GM12864 (cell line): ENCODE data around the gene HID1.
A peak's percentile ranks its signal among the peaks of the same experiment; 100 is the strongest.

ENCODE experiments used
- DNase-seq: peaks from one replicate; pipeline ENCODE4 v3.0.0-alpha.2; 2011; ENCODE audit warnings: low read depth
- H3K4me3 ChIP-seq: 2 replicates; pipeline ENCODE4 v1.5.1; 2011; ENCODE audit warnings: mild to moderate bottlenecking, low read depth, low read length, control low read depth
- TF ChIP-seq, protein P1 (sequence below): IDR thresholded peaks from 2 replicates; pipeline ENCODE4 v1.5.1; 2011; ENCODE audit warnings: low read depth, mild to moderate bottlenecking, moderate library complexity, low read length, control low read depth, inconsistent platforms; ENCODE audit errors: missing control alignments

Gene HID1

GRCh38 chr17:74960570-74961342 is 11.8 kb downstream of the HID1 start:
- no peak overlapping the region for H3K4me3 ChIP-seq
- peak; percentile 52 for DNase-seq
- TF ChIP-seq, protein P1, sequence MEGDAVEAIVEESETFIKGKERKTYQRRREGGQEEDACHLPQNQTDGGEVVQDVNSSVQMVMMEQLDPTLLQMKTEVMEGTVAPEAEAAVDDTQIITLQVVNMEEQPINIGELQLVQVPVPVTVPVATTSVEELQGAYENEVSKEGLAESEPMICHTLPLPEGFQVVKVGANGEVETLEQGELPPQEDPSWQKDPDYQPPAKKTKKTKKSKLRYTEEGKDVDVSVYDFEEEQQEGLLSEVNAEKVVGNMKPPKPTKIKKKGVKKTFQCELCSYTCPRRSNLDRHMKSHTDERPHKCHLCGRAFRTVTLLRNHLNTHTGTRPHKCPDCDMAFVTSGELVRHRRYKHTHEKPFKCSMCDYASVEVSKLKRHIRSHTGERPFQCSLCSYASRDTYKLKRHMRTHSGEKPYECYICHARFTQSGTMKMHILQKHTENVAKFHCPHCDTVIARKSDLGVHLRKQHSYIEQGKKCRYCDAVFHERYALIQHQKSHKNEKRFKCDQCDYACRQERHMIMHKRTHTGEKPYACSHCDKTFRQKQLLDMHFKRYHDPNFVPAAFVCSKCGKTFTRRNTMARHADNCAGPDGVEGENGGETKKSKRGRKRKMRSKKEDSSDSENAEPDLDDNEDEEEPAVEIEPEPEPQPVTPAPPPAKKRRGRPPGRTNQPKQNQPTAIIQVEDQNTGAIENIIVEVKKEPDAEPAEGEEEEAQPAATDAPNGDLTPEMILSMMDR: peak; percentile 96

DNA sequence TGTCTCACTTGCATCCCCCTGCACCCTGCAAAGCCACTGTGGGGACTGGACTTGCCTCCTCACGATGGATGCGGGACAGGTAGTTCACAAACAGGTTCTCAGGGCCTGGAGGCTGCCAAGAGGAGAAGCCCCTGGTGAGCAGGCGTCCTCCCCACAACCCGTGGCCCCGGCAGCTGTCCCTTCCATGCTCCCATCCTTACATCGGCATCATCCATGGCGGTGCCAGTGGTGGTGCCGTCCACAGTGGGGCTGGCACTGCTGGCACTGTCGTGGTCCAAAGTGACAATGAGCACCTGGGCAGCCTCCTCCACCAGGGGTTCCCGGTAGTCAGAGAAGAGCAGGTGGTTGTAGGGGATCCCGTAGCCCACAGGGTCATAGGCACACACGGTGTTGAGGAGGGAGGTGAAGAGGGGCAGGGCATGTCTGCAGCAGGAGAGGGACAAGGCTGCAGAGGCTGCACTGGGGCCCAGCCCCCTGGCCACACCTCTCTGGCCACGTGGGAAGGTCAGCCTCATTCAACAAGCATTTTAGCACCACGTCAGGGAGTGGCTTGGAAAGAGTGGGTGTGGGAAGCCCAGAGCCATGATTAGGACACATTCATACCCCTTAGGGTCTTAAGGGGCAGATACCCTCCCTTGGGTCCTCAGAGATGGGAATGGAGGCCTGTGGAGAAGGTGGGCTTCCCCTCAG is 12.6 kb downstream of the HID1 start:
- H3K4me3 ChIP-seq: no peak overlapping the region
- DNase-seq: no peak
- TF ChIP-seq, protein P1: no peak

- TF ChIP-seq, protein P1: peak; percentile 93
- DNase-seq: no peak
- H3K4me3 ChIP-seq: no peak overlapping the region
Measured at GRCh38 chr17:74957935-74958740, 14.4 kb downstream of the HID1 start.

DNA sequence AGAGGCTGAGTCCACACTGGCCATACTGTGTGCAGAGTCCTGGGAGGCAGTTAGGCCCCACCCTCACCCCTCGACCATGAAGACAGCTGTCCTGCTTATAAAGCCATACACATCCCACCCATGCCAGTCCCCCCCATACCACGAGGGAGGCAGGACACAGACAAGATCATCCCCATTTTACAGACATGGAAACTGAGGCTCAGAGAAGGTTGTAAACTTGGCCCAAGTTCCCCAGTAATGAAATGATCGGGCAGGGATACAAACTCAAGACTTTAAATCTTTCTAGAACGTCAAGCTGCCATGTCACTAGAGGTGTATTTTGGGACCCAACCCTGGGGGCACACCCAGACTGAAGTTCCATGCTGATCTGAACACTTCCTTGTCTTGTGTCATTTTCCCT is 16.5 kb downstream of the HID1 start:
- DNase-seq: no peak
- TF ChIP-seq, protein P1: no peak
- no peak overlapping the region for H3K4me3 ChIP-seq

- H3K4me3 ChIP-seq: no peak overlapping the region
- no peak for DNase-seq
- TF ChIP-seq, protein P1: no peak
Measured at GRCh38 chr17:74954665-74955421, 17.7 kb downstream of the HID1 start.

- no peak for DNase-seq
- TF ChIP-seq, protein P1: no peak
- no peak overlapping the region for H3K4me3 ChIP-seq
Measured at GRCh38 chr17:74954115-74954514, 18.4 kb downstream of the HID1 start.
